Measurements from ENCODE around the gene CRTAC1.

The CRTAC1 gene

GRCh38 chr10:98029149-98030092, 1.0 kb downstream of the CRTAC1 start:
- DNase-seq (ENCODE audit: low spot score): no peak

DNA sequence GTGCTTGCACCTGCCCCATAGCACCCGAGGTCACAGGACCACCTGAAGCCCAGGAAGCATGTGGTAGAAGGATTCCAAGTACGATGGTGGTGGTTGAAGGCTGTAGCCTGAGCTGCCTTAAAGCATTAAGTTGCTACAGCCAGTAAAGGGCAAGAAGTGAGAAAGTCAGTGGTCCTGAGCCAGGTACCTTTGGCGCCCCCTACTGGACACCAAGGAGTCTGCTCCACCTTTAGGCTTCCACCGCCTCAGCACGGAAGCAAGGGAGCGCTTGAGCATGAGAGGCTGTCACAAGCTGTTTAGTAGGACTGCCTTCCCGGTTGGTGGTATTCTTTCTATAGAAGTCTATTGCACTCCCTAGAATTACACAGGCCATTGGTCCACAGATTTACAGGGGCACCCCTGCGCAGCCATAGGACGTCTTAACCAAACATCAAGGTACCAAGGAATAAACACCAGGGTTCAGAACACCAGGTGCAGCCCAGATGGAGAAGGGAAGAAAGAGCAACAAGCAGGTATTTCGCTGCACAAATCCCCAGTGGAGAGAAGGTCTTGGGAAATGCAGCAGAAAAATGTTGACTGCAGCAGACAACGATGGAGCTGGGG, 2.2 kb downstream of the CRTAC1 start:
- peak; percentile 22 for DNase-seq (ENCODE audit: low spot score)

- DNase-seq (ENCODE audit: low spot score): no peak
Measured at GRCh38 chr10:98023024-98023423, 7.4 kb downstream of the CRTAC1 start.

- no peak for DNase-seq (ENCODE audit: low spot score)
Measured at GRCh38 chr10:98020784-98021183, 9.6 kb downstream of the CRTAC1 start.

- no peak for DNase-seq (ENCODE audit: low spot score)
Measured at GRCh38 chr10:98020254-98020653, 10.2 kb downstream of the CRTAC1 start.

GRCh38 chr10:98019784-98020183, 10.6 kb downstream of the CRTAC1 start:
- DNase-seq (ENCODE audit: low spot score): no peak

- DNase-seq (ENCODE audit: low spot score): no peak
Measured at GRCh38 chr10:98016772-98017475, 13.5 kb downstream of the CRTAC1 start.

DNA sequence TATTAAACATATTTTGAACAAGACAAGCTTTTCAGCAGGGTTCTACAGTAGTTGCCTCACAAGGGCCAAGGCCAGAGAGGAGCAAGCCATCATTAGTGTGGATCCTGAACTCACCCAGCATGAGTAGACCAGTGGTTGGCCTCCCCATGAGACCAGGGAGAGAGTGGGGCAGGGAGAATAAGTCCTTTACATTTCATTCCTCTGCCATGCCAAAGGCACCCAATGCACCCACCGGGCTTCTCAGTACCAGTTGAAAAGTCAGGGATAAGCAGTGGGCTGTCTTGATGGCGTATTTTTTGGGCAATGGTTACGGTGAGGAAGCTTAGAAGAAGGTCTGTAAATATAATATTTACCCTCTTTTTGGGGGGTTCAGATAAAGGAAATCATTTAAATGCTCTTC, 16.6 kb downstream of the CRTAC1 start:
- no peak for DNase-seq (ENCODE audit: low spot score)

- no peak for DNase-seq (ENCODE audit: low spot score)
Measured at GRCh38 chr10:98013122-98013521, 17.3 kb downstream of the CRTAC1 start.

DNA sequence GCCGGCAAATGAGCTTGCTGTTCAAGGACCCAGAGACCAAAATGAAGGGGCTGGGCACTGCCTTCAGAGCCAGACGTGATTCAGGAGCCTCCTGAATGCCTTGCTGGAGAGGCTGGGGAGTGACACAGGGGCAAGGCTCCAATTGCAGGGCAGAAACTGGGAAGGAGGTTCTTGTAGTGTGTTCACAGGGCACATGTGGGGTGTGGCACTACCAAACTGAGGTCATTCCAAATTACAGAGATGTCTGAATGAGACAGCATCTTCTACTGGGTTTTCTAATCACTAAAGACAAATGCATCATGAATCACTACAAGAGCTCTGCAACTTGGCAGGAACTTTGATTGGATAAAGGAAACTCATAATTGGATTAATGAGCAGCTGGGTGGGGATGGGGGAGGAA, 17.8 kb downstream of the CRTAC1 start:
- DNase-seq (ENCODE audit: low spot score): no peak

- DNase-seq (ENCODE audit: low spot score): no peak
Measured at GRCh38 chr10:98010939-98011685, 19.3 kb downstream of the CRTAC1 start.

- DNase-seq (ENCODE audit: low spot score): no peak
Measured at GRCh38 chr10:98006266-98006665, 24.2 kb downstream of the CRTAC1 start.

- DNase-seq (ENCODE audit: low spot score): no peak
Measured at GRCh38 chr10:98001736-98002135, 28.7 kb downstream of the CRTAC1 start.

GRCh38 chr10:98000346-98000745, 30.1 kb downstream of the CRTAC1 start:
- DNase-seq (ENCODE audit: low spot score): no peak

GRCh38 chr10:97999923-98000248, 30.5 kb downstream of the CRTAC1 start:
- DNase-seq (ENCODE audit: low spot score): no peak

DNA sequence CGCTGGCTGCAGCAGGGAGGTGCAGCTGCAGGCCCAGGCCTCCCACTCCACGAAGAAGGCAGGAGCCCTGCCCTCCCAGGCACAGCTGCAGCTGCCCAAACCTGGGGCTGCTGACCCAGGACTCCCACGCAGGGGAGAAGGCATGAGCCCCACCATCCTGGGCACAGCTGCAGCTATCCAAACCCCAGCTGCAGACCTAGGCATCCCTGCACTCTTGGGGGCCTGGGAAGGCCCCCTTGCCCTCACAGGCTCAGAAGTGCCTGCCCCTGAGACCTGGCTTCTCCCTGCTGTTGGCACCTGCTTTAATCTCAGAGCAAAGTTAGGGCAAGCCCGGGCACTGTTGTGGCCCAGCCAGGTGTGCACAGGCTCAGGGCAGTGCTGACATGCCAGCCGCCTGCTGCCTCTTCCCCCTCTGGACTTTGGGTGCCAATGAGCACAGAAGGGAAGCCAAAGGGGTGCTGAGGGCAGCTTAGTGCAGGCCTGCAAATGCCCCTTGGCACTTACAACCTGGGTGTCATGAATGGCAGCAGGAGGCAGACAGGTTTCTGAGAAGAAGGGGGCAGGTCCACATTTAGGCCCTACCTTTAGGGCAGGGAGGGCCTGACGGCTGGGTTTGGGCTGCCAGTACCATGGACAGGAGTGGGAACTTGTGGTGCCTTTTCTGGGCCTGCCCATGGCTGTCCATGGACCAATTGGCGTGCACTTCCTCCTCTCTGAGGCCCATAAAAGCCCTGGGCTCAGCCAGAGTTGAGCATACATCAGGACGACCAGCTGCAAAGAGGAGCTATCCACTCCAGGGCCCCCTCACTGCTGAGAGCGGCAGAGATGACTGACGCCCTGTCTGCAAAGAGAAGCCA, 31.1 kb downstream of the CRTAC1 start:
- peak; percentile 3 for DNase-seq (ENCODE audit: low spot score)

DNA sequence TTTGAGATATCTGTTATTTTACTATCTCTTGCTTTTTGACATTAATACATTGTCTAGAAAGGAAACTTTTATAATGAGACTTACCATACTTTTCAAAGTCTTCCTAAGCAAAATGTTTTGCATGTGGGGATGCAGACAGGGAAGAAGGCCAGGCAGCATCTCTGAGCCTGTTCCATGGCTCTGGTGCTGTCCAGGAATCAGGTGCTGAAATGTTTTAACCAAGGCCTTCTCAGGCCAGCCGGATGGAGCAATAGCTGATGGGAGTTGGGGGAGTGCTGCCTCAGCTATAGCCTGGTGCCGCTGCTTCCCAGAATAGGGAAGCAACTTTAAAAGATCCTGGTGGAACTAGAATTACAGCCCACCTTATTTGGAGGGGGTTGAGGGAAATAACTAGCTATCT, 38.5 kb downstream of the CRTAC1 start:
- DNase-seq (ENCODE audit: low spot score): peak; percentile 40

GRCh38 chr10:97981816-97982215, 48.6 kb downstream of the CRTAC1 start:
- no peak for DNase-seq (ENCODE audit: low spot score)

DNA sequence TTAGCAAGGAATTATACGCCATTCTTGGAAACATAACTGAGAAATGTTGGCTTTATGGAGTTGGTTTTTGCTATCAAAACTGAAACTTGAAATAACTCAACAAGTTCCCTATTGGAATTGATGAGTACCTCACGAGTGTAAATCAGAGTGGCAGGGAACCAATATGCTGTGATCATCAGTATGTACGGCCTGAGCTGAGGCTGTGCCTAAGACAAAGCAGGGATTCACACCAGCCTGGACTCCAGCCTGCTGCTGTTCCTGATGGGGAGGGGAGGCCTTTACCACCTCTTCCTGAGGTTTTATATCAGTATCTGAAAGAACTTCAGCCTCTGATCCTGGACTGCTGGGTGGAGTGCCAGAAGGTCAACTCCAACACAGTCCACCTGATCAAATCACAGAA, 52.7 kb downstream of the CRTAC1 start:
- no peak for DNase-seq (ENCODE audit: low spot score)

DNA sequence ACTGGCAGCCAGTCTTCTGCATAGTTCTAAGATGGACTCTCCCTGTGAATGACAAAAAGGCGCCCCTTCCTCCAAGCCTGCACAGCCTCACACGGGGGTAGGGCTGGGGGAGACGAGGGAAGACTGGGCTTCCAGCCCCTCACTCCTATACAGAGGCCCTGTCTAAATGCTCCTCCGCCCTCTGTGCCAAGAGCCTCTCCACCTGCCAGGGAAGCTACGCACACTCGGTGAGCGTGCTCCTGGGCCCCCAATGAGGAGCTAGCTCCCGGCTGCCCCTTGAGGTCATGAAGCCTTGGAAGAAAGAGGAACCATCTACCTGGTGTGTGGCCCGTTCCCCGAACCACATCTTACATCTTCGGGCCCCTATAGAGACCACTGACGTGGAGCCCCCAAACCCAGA, 54.8 kb downstream of the CRTAC1 start:
- DNase-seq (ENCODE audit: low spot score): no peak

All from RKO (cell line).